HL-60 (cell line): ENCODE measurements around the gene ZNF74.

Source experiments
- GABPA ChIP-seq: IDR thresholded peaks from 2 replicates; pipeline ENCODE4 v1.6.1; 2012; ENCODE audit warnings: low read depth
- TF ChIP-seq, protein P1 (sequence below): IDR thresholded peaks from one replicate; pipeline ENCODE4 v1.5.1; 2011; ENCODE audit warnings: low read length, control low read depth, inconsistent platforms; ENCODE audit not compliant: insufficient read depth

DNA sequence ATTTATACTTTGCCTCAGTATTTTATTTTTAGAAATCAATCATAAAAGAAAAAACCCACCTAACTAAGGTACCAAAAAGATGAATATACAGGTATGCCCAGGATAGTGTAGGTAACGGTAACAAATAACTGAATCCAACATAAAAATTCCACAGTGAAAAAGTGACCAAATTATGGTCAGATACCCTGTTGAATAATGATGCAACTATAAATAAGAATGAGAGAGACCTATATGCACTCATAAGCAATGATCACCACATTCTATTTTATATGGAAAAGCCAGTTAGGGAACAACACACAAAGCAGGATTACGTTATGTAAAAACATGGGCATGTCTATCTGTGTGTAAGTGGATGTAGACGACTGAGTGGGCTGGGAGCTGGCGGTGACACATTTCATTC, 7.0 kb upstream of the ZNF74 start:
- TF ChIP-seq, protein P1, sequence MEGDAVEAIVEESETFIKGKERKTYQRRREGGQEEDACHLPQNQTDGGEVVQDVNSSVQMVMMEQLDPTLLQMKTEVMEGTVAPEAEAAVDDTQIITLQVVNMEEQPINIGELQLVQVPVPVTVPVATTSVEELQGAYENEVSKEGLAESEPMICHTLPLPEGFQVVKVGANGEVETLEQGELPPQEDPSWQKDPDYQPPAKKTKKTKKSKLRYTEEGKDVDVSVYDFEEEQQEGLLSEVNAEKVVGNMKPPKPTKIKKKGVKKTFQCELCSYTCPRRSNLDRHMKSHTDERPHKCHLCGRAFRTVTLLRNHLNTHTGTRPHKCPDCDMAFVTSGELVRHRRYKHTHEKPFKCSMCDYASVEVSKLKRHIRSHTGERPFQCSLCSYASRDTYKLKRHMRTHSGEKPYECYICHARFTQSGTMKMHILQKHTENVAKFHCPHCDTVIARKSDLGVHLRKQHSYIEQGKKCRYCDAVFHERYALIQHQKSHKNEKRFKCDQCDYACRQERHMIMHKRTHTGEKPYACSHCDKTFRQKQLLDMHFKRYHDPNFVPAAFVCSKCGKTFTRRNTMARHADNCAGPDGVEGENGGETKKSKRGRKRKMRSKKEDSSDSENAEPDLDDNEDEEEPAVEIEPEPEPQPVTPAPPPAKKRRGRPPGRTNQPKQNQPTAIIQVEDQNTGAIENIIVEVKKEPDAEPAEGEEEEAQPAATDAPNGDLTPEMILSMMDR: no peak
- TF ChIP-seq GABPA: no peak
